HUDEP-2 (cell line): ENCODE data around the gene HSD11B1L.
A peak's percentile ranks its signal among the peaks of the same experiment; 100 is the strongest.
"Not testable (repeated sequence)": the region's sequence is repeated elsewhere in the genome, so short reads cannot be mapped to it uniquely, and the experiment has no call there.

Source experiments
- DNase-seq, 76 experiments: peaks; one replicate each; lab custom pipeline; 2025; ENCODE audit not compliant: unreplicated experiment in 76 of 76; lab: John Stamatoyannopoulos, UW

HSD11B1L gene

GRCh38 chr19:5686647-5687359 lies 6.0 kb downstream of the HSD11B1L start:
- DNase-seq: peak; percentile 59 to 100 (median 99)

GRCh38 chr19:5687360-5688198 lies 6.8 kb downstream of the HSD11B1L start:
- no peak for DNase-seq

- DNase-seq: not testable (repeated sequence)
Observed at GRCh38 chr19:5688262-5688881, 7.5 kb downstream of the HSD11B1L start.

DNA sequence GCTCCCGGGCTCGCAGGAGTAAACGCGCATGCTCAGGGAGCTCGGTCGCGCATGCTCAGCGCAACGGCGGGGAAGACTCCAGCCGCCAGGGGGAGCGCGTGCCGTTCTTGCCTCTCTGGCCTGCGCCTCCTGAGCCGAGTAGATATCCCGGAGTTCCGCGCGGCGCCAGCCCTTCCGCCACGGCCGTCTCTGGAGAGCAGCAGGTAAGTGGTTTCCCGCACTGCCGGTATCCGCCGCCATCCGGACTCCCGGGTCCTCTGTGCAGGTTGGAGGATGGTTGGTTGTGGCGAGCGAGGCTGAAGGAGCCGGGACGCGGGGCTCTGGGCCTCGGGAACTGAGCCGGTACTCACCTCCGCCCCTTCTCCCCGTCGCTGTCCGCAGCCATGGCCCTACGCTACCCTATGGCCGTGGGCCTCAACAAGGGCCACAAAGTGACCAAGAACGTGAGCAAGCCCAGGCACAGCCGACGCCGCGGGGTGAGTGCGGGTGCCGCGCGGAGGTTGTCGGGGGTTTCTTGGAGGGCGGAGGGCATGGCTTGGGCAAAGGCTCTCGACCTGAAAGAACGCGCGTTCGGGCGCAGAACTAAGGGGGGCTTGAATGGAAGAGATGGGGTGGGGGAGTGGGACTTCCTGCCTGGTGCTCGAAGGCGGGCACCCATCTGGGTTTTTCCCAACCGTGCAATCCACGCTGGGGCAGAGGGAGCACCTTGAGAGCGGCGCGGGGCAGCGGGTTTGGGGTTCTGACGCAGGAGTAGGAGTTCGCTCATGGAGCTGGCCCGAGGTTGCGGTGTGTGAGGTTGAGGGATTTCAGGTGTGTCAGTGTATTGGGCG lies 9.5 kb downstream of the HSD11B1L start, which contains the start of gene RPL36:
RPL36 (plus strand) TSS at position 171 of the 830 bp plus-strand sequence; CDS start at position 384, 213 bp downstream.
- DNase-seq: peak; percentile 72 to 100 (median 99)

- peak in 71 of 76 experiments; percentile 35 to 91 (median 78) for DNase-seq
Observed at GRCh38 chr19:5690955-5691821, 10.4 kb downstream of the HSD11B1L start.

GRCh38 chr19:5691822-5692722 lies 11.2 kb downstream of the HSD11B1L start:
- peak in 28 of 76 experiments; percentile 13 to 66 (median 41) for DNase-seq

- DNase-seq: peak in 3 of 76 experiments; percentile 42 to 50 (median 47)
Observed at GRCh38 chr19:5692723-5693194, 11.9 kb downstream of the HSD11B1L start.

DNA sequence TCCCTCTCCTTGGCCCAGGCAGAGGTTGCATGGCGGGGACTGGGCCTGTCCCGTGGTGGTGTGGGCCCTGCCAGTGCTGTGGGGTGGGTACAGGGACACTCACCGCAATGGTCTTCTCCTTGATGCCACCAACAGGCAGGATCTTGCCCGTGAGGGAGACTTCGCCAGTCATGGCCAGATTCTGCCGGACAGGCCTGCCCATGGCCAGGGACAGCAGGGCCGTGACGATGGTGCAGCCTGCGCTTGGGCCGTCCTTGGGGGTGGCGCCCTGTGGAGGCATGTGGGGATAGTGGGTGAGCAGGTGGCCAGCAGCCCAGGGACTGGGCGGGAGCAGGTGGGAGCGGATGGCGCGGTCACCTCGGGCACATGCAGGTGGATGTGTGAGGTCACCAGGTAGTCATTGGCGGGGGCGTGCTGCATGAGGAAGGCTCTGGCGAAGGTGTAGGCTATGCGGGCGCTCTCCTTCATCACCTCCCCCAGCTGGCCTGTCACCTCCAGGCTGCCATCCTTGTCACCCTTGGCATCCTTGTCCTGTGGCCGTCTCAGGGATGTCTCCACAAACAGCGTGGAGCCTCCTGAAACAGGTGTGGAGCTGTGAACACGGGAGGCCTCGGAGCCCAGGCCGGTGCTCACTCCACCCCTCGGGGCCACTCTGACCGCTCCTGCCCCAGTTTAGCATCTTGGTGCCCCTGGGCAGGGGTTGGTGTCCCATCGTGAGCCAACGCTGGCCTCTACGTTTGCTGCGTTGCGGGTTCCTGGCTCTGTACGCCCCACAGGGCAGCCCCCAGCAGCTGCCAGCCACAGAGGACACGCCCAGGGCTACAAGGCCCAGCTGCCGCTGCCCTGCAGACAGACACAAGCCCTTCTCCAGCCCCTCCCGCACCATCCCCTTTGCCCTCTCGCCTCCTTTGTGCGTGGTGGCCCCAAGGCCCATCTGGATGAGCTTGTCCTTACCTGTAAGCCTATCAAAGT lies 12.7 kb downstream of the HSD11B1L start:
- DNase-seq: peak in 6 of 76 experiments; percentile 28 to 43 (median 34)

- no peak for DNase-seq
Observed at GRCh38 chr19:5694167-5694955, 13.5 kb downstream of the HSD11B1L start.

GRCh38 chr19:5694956-5695648 lies 14.3 kb downstream of the HSD11B1L start:
- no peak for DNase-seq

GRCh38 chr19:5695649-5696195 lies 14.9 kb downstream of the HSD11B1L start:
- DNase-seq: no peak

- no peak for DNase-seq
Observed at GRCh38 chr19:5696196-5697021, 15.6 kb downstream of the HSD11B1L start.

DNA sequence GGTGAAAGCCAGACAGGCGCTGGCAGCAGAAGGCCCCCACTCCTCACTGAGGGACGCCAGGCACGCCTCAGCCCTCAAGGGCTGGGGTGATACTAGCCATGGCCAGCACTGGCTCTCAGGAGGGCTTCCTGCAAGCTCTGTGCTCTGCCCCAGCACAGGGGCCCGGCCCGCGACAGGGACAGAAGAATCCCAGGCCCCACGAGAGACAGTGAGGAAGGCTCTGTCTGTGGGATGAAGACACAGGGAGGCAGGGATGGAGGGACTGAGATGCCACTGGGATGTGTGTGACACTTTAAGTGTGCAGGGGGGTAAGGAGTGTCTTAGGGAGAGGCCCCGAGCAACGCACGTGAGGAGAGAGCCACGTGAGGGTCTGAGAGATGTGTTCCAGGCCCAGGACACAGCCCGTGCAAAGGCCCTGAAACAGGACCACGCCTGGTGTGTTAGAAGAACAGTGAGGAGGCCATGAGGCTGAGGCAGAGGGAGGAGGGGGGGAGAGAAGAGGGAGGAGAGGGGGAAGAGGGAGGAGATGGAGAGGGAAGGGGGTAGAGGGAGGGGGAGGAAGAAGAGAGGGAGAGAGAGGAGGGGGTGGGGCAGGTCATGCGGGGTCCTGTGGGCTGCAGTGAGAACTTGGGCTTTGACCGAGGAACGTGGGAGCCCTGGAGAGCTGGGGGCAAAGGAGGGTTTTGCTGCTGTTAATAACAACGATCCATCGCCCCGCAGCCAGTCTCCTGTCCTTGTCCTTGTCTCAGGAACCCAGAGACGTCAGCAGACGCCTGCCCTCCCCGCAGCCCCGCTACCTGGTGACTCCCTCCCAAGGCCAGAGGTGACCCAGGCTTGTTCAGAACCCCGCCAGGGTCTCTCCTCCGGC lies 16.4 kb downstream of the HSD11B1L start:
- DNase-seq: peak in 1 of 76 experiments; percentile 15
